DMS153 (cell line): ENCODE measurements around the gene SH3BGRL2.
"Not testable (repeated sequence)": the region's sequence is repeated elsewhere in the genome, so short reads cannot be mapped to it uniquely, and the experiment has no call there.

Experiments used
- DNase-seq: peaks from one replicate; lab custom pipeline; 2025; lab: John Stamatoyannopoulos, UW

SH3BGRL2 gene

GRCh38 chr6:79614326-79615305 lies 16.5 kb upstream of the SH3BGRL2 start:
- DNase-seq: no peak

DNA sequence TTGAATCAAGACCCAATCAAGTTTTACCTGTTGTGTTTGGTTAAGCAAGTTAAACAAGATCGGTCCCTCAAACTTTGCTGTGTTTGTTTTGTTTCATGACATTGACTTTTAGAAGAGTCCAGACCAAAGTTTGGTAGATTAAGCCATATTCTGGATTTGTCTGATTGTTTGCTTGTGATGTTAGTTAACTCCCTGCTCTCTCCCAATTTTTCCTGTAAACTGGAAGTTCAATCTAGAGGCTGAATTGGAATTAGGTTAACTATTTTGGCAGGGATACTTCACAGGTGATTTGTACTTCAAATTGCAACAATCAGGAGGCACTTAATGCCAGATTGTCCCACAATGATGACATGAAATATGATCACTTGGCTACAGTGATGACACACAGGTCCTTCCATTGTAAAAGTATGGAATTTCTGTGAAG lies 13.6 kb upstream of the SH3BGRL2 start:
- peak; percentile 20 for DNase-seq

GRCh38 chr6:79618425-79618824 lies 12.7 kb upstream of the SH3BGRL2 start:
- DNase-seq: not testable (repeated sequence)

- DNase-seq: no peak
These were observed 9.6 kb upstream of the SH3BGRL2 start for GRCh38 chr6:79621579-79621978.

DNA sequence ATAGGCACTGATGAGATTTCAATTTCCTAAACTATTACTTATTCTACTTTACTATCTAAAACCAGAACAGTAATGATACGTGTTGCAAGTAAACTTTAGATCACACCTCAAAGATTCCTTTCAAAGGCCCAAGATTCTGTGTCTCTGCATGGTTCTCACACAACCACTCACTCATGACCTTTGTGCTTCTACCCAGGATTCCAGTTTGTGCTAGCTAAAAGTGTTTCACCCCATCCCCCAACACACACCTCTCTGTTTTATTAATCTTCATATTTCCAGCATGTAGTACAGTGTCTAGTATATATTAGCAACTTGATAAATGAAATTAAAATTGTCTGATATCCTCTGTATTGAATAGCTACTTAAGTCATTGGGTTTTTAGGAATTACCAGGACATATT lies 8.8 kb upstream of the SH3BGRL2 start:
- no peak for DNase-seq

DNA sequence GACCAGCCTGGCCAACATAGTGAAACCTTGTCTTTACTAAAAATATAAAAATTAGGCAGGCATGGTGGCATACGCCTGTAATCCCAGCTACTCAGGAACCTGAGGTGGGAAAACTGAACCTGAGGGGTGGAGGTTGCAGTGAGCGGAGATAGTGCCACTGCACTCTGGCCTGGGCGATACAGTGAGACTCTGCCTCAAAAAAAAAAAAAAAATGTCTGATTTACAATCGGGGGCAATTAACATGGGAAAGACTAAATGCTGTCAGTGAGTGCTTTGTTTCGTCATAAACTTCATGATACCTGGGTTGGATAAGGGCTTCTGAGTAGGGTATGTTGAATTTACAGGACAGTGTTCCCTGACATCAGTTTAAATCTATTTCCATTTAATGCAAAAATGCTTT lies 8.0 kb upstream of the SH3BGRL2 start:
- DNase-seq: no peak

- no peak for DNase-seq
These were observed 5.4 kb upstream of the SH3BGRL2 start for GRCh38 chr6:79625746-79626145.

GRCh38 chr6:79626811-79627210 lies 4.3 kb upstream of the SH3BGRL2 start:
- DNase-seq: no peak

GRCh38 chr6:79627422-79627821 lies 3.7 kb upstream of the SH3BGRL2 start:
- DNase-seq: no peak

GRCh38 chr6:79628466-79629288 lies 2.5 kb upstream of the SH3BGRL2 start:
- DNase-seq: no peak

- DNase-seq: no peak
These were observed 698 bp upstream of the SH3BGRL2 start for GRCh38 chr6:79630380-79630882.

DNA sequence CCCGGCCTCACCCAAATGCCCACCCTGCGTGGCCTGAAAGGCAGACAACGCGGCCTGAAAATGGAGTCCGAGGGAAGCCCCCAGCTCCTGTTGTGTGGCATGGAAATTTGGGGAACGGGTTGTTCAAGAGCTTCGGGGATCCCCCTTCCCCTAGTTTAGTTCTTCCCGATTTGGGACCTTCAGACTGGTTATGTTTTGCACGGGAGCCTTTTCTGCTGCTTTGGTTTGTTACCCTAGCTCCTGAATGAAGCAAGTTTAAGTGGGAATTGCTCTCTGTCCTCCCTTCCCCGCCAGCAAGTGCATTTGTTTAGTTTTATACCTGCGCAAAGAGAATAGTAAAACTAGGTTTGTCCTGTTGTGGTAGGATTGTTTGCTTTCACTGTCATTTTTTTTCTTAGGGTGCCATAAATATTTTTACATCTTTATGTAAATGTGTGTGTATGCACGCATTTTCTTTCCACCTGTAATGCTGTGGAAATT lies 604 bp downstream of the SH3BGRL2 start:
- no peak for DNase-seq

- DNase-seq: no peak
These were observed 1.5 kb downstream of the SH3BGRL2 start for GRCh38 chr6:79632580-79632979.

- DNase-seq: no peak
These were observed 3.5 kb downstream of the SH3BGRL2 start for GRCh38 chr6:79634491-79635231.

DNA sequence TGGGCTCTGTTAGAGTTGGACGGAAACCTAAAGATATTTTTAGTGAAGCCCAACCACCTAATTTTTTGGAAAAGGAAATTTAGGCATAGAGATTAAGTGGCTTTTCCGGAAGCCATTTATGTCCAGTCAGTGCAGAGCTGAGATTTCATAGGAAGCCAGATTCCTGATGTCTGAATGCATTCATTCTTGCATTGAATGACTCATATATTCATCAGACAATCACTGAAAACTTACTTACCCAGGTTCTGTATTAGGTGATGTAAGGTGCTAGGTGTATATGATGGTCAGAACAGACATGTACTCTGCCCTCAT lies 4.1 kb downstream of the SH3BGRL2 start:
- DNase-seq: no peak

DNA sequence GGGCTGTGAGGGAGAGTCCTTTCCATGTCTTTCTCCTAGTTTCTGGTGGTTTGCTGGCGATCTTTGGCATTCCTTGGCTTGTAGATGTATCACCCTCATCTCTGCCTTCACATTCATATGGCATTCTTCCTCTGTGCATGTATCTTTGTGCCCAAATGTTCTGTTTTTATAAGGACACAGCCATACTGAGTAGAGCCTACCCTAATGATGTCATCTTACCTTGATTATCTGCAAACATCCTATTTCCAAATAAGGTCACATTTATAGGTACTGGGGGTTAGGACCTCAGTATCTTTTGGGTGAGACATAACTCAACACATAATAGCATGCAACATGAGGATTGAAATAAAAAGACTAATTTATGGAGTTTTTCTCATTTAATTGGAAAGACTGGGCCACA lies 5.5 kb downstream of the SH3BGRL2 start:
- no peak for DNase-seq

DNA sequence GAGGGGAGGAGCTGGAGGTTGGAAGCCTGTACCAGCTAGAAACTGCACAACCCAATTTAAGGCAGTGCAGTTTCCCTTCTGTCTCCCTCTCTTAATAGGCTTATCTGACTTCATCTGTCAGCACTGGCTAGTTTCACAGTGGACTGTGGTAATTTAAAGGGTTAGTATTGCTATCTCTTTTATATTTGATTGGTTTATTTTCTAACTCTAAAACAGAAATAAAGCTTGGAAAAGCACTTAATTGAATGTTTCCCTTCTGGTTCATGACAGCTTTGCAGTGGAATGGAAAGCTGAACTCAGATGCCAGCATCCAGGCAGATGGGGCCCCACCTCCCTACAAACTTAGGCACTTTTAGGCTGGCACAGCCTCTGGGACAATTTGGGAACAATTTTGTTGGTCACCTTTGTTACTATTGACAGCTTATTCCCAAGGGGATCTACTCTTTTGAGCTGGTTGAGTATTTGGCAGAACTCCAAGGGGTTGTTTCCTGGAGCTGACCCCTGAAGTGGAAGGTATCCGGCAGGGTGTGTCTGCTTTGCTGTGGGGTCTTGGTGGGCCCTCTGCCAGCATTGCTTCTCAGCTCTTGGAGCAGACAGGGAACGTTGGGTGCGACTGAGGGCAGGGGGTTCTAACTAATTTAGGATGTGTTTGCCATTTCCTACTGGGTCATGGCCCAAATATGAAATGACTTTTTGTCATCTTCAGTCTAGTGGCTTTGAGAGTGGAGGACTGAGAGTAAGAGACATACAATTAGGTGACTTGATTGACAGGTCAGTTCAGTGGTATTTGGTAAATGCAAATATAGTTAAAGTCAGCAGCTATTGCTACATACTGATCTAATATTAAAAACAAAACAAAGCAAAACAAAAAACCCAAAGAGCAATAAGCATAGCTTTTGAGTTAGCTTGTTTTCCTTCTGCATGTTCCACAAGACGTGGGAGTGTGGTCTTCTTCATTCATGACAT lies 9.3 kb downstream of the SH3BGRL2 start:
- DNase-seq: peak; percentile 60

- DNase-seq: no peak
These were observed 14.9 kb downstream of the SH3BGRL2 start for GRCh38 chr6:79646006-79646405.

- no peak for DNase-seq
These were observed 15.4 kb downstream of the SH3BGRL2 start for GRCh38 chr6:79646561-79646960.

DNA sequence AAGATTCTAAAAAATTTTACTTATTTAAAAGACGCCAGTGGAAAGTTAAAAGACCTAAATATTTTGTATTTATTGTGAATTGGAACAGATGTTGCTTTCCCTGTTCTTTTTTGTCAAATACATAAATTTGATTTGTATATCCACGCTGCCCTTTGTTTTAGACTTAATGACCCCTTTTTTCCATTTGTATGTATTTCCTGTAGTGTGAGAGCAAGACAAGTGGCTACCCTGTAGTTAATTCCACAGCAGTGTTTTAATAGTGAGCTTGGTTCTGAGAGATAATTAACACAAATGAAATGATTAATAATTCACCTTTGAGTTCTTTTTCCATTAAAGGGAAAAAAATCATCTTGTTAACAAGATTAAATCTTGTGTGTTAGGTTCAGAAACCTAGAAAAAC lies 16.6 kb downstream of the SH3BGRL2 start:
- DNase-seq: no peak

DNA sequence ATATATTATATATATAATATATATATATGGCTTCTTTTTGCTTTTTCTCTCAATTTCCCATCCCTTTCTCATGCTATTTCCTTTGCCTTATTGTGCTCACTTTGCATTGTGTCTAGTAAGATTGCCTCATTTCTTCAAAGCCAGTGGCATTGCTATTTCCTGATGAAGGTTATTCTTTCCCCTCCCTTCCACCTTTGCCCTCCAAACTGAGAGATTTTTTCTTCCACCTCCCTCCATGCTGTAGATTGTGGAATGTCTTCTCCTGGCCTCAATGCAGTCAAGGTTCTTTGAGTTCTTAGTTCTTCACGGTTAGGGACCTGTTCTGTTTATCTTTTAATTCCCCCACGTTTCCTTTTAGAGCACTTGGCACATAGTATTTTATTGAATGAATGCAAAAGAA lies 17.2 kb downstream of the SH3BGRL2 start:
- DNase-seq: no peak
